HEK293T (cell line): ENCODE measurements around the gene BLZF1.

Source experiments
- CTBP1 ChIP-seq: fragments of 450-650 bp; IDR thresholded peaks from 2 replicates; pipeline ENCODE4 v1.6.1; 2016; ENCODE audit warnings: borderline replicate concordance
- FOXA1 ChIP-seq: fragments of 450-650 bp; IDR thresholded peaks from 2 replicates; pipeline ENCODE4 v1.6.1; 2016; ENCODE audit warnings: mild to moderate bottlenecking
- FOXK2 ChIP-seq: fragments of 450-650 bp; IDR thresholded peaks from 2 replicates; pipeline ENCODE4 v1.6.1; 2016; ENCODE audit warnings: mild to moderate bottlenecking
- L3MBTL2 ChIP-seq: fragments of 450-650 bp; conservative IDR thresholded peaks from 2 replicates; pipeline ENCODE4 v1.6.1; 2016; ENCODE audit warnings: mild to moderate bottlenecking
- PKNOX1 ChIP-seq: fragments of 450-650 bp; IDR thresholded peaks from 2 replicates; pipeline ENCODE4 v1.6.1; 2016
- SP1 ChIP-seq: fragments of 450-650 bp; IDR thresholded peaks from 2 replicates; pipeline ENCODE4 v1.6.1; 2017
- TARDBP ChIP-seq: fragments of 450-650 bp; IDR thresholded peaks from 2 replicates; pipeline ENCODE4 v1.6.1; 2016
- ZNF384 ChIP-seq: fragments of 450-650 bp; IDR thresholded peaks from 2 replicates; pipeline ENCODE4 v1.6.1; 2016

GRCh38 chr1:169390303-169390702 is 22.3 kb downstream of the BLZF1 start:
- TF ChIP-seq CTBP1 (no peak), FOXK2 (no peak), PKNOX1 (no peak), ZNF384 (no peak), L3MBTL2 (no peak), TARDBP (no peak), FOXA1 (no peak), SP1 (no peak)
